Mucosa of rectum (tissue), 2 donors: Measurements from ENCODE around the gene SRP54.
"Not testable (repeated sequence)": the region's sequence is repeated elsewhere in the genome, so short reads cannot be mapped to it uniquely, and the experiment has no call there.

Experiments
- H3K27ac ChIP-seq, 2 donors: one replicate each; pipeline ENCODE4 v1.7.0; 2013; ENCODE audit warnings: inconsistent platforms in 2 of 2, low read depth in 2 of 2, low read length in 2 of 2
- H3K27me3 ChIP-seq, 2 donors: one replicate each; pipeline ENCODE4 v1.7.0; 2013; ENCODE audit warnings: low read length in 2 of 2; ENCODE audit not compliant: control insufficient read depth in 2 of 2, insufficient read depth in 2 of 2
- H3K36me3 ChIP-seq, 2 donors: one replicate each; pipeline ENCODE4 v1.7.0; 2013; ENCODE audit warnings: low read length in 2 of 2; ENCODE audit not compliant: control insufficient read depth in 2 of 2, insufficient read depth in 2 of 2
- H3K4me1 ChIP-seq, 2 donors: one replicate each; pipeline ENCODE4 v1.7.0; 2013; ENCODE audit warnings: low read length in 2 of 2, mild to moderate bottlenecking in 1 of 2; ENCODE audit not compliant: control insufficient read depth in 2 of 2, insufficient read depth in 2 of 2
- H3K4me3 ChIP-seq, 2 donors: one replicate each; pipeline ENCODE4 v1.7.0; 2013; ENCODE audit warnings: low read length in 2 of 2
- H3K9ac ChIP-seq, 2 donors: one replicate each; pipeline ENCODE4 v1.7.0; 2013; ENCODE audit warnings: low read length in 2 of 2, low read depth in 1 of 2, mild to moderate bottlenecking in 1 of 2
- H3K9me3 ChIP-seq, 2 donors: one replicate each; pipeline ENCODE4 v1.7.0; 2013; ENCODE audit warnings: low read length in 2 of 2; ENCODE audit not compliant: control insufficient read depth in 2 of 2
- donor health status: healthy.
- donor health status: Normal muscosa, but diverticular disease.

The SRP54 gene

GRCh38 chr14:34957771-34958286 is 25.0 kb upstream of the SRP54 start:
- Histone ChIP-seq H3K4me3 (no peak overlapping the region), H3K9me3 (no peaks in the 10 kb centered on the region), H3K27ac (no peak overlapping the region), H3K4me1 (no peaks in the 10 kb centered on the region), H3K27me3 (no peaks in the 10 kb centered on the region), H3K36me3 (peaks cover 5 to 9% of the 10 kb centered on the region in 2 donors), H3K9ac (no peak overlapping the region)

- H3K4me3 ChIP-seq, H3K36me3 ChIP-seq, H3K27me3 ChIP-seq, H3K27ac ChIP-seq, H3K4me1 ChIP-seq, H3K9ac ChIP-seq, H3K9me3 ChIP-seq: not testable (repeated sequence)
Observed at GRCh38 chr14:34962106-34962505, 20.7 kb upstream of the SRP54 start.

GRCh38 chr14:34964977-34965764 is 17.6 kb upstream of the SRP54 start:
- no peak overlapping the region for H3K27ac ChIP-seq
- no peaks in the 10 kb centered on the region for H3K4me1 ChIP-seq
- no peaks in the 10 kb centered on the region for H3K27me3 ChIP-seq
- H3K9ac ChIP-seq = no peak overlapping the region
- peaks cover 0 to 11% of the 10 kb centered on the region in 2 donors for H3K36me3 ChIP-seq
- H3K4me3 ChIP-seq = no peak overlapping the region
- no peaks in the 10 kb centered on the region for H3K9me3 ChIP-seq

- H3K36me3 ChIP-seq = peaks cover 0 to 11% of the 10 kb centered on the region in 2 donors
- no peak overlapping the region for H3K9ac ChIP-seq
- no peak overlapping the region for H3K27ac ChIP-seq
- H3K9me3 ChIP-seq = no peaks in the 10 kb centered on the region
- H3K4me3 ChIP-seq = no peak overlapping the region
- no peaks in the 10 kb centered on the region for H3K4me1 ChIP-seq
- H3K27me3 ChIP-seq = no peaks in the 10 kb centered on the region
Observed at GRCh38 chr14:34965912-34966311, 16.9 kb upstream of the SRP54 start.

- H3K4me3 ChIP-seq = no peak overlapping the region
- H3K27ac ChIP-seq = no peak overlapping the region
- no peaks in the 10 kb centered on the region for H3K27me3 ChIP-seq
- peaks cover 0 to 11% of the 10 kb centered on the region in 2 donors for H3K36me3 ChIP-seq
- H3K9me3 ChIP-seq = no peaks in the 10 kb centered on the region
- H3K9ac ChIP-seq = no peak overlapping the region
- no peaks in the 10 kb centered on the region for H3K4me1 ChIP-seq
Observed at GRCh38 chr14:34966413-34966812, 16.4 kb upstream of the SRP54 start.

GRCh38 chr14:34970665-34971064 is 12.1 kb upstream of the SRP54 start:
- H3K36me3 ChIP-seq = peaks cover 0 to 7% of the 10 kb centered on the region in 2 donors
- no peaks in the 10 kb centered on the region for H3K9me3 ChIP-seq
- H3K4me3 ChIP-seq = no peak overlapping the region
- H3K9ac ChIP-seq = no peak overlapping the region
- no peaks in the 10 kb centered on the region for H3K4me1 ChIP-seq
- H3K27ac ChIP-seq = no peak overlapping the region
- no peaks in the 10 kb centered on the region for H3K27me3 ChIP-seq

- Histone ChIP-seq H3K4me1 (no peaks in the 10 kb centered on the region), H3K36me3 (peaks cover 0 to 7% of the 10 kb centered on the region in 2 donors), H3K9me3 (no peaks in the 10 kb centered on the region), H3K27ac (no peak overlapping the region), H3K27me3 (no peaks in the 10 kb centered on the region), H3K4me3 (no peak overlapping the region), H3K9ac (no peak overlapping the region)
Observed at GRCh38 chr14:34971381-34971780, 11.4 kb upstream of the SRP54 start.

- no peaks in the 10 kb centered on the region for H3K9me3 ChIP-seq
- H3K9ac ChIP-seq = no peak overlapping the region
- peaks cover 0 to 7% of the 10 kb centered on the region in 2 donors for H3K36me3 ChIP-seq
- H3K4me1 ChIP-seq = no peaks in the 10 kb centered on the region
- no peaks in the 10 kb centered on the region for H3K27me3 ChIP-seq
- H3K27ac ChIP-seq = no peak overlapping the region
- no peak overlapping the region for H3K4me3 ChIP-seq
Observed at GRCh38 chr14:34971801-34972200, 11.0 kb upstream of the SRP54 start.

GRCh38 chr14:34978444-34978843 is 4.3 kb upstream of the SRP54 start:
- no peak overlapping the region for H3K4me3 ChIP-seq
- H3K9ac ChIP-seq = no peak overlapping the region
- no peak overlapping the region for H3K27ac ChIP-seq
- H3K9me3 ChIP-seq = no peaks in the 10 kb centered on the region
- H3K4me1 ChIP-seq = peaks cover 9 to 13% of the 10 kb centered on the region in 2 donors
- H3K27me3 ChIP-seq = no peaks in the 10 kb centered on the region
- H3K36me3 ChIP-seq = no peaks in the 10 kb centered on the region

- peak overlapping the region in 1 of 2 donors; percentile 95 for H3K9ac ChIP-seq
- no peaks in the 10 kb centered on the region for H3K9me3 ChIP-seq
- peak overlapping the region; percentile 72 to 93 for H3K4me3 ChIP-seq
- no peaks in the 10 kb centered on the region for H3K27me3 ChIP-seq
- H3K27ac ChIP-seq = peak overlapping the region; percentile 98 to 99
- no peaks in the 10 kb centered on the region for H3K36me3 ChIP-seq
- peaks cover 21 to 24% of the 10 kb centered on the region in 2 donors for H3K4me1 ChIP-seq
Observed at GRCh38 chr14:34980337-34980900, 2.4 kb upstream of the SRP54 start.
